ENCODE measurements around the gene ZNF516.

Gene ZNF516

GRCh38 chr18:76363436-76364120 lies 131.5 kb downstream of the ZNF516 start:
- Histone ChIP-seq H4K20me1 (ENCODE audit: insufficient read depth, low read length) (no peaks in the 10 kb centered on the region), H3F3A (ENCODE audit: insufficient read depth, low read length) (no peaks in the 10 kb centered on the region), H3K9me3 (ENCODE audit: low read length) (no peaks in the 10 kb centered on the region), H3K9me2 (ENCODE audit: low read depth, low read length) (no peaks in the 10 kb centered on the region), H2AFZ (ENCODE audit: low read length) (no peak overlapping the region), H3K36me3 (ENCODE audit: insufficient read depth, low read length) (no peaks in the 10 kb centered on the region), H3K27me3 (ENCODE audit: insufficient read depth, low read length) (no peaks in the 10 kb centered on the region), H3K4me2 (ENCODE audit: low read length) (no peak overlapping the region), H3K4me3 (ENCODE audit: low read depth, low read length, poor library complexity, severe bottlenecking) (no peak overlapping the region), H3K79me2 (ENCODE audit: insufficient read depth, low read length) (no peaks in the 10 kb centered on the region), H3K9ac (ENCODE audit: low read length) (no peak overlapping the region), H3K27ac (ENCODE audit: low read depth, low read length, poor library complexity, severe bottlenecking) (no peak overlapping the region), H3K4me1 (ENCODE audit: insufficient read depth, low read length, severe bottlenecking) (no peaks in the 10 kb centered on the region)
- TF ChIP-seq, protein P1, sequence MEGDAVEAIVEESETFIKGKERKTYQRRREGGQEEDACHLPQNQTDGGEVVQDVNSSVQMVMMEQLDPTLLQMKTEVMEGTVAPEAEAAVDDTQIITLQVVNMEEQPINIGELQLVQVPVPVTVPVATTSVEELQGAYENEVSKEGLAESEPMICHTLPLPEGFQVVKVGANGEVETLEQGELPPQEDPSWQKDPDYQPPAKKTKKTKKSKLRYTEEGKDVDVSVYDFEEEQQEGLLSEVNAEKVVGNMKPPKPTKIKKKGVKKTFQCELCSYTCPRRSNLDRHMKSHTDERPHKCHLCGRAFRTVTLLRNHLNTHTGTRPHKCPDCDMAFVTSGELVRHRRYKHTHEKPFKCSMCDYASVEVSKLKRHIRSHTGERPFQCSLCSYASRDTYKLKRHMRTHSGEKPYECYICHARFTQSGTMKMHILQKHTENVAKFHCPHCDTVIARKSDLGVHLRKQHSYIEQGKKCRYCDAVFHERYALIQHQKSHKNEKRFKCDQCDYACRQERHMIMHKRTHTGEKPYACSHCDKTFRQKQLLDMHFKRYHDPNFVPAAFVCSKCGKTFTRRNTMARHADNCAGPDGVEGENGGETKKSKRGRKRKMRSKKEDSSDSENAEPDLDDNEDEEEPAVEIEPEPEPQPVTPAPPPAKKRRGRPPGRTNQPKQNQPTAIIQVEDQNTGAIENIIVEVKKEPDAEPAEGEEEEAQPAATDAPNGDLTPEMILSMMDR (IDR thresholded peaks at IDR 0.05; ENCODE audit: low read length): no peak
- no peak for TF ChIP-seq EZH2 (IDR thresholded peaks at IDR 0.05; ENCODE audit: borderline replicate concordance, low read length)

- Histone ChIP-seq H3K4me3 (ENCODE audit: low read depth, low read length, poor library complexity, severe bottlenecking) (no peak overlapping the region), H3K4me1 (ENCODE audit: insufficient read depth, low read length, severe bottlenecking) (no peaks in the 10 kb centered on the region), H3K4me2 (ENCODE audit: low read length) (no peak overlapping the region), H3K36me3 (ENCODE audit: insufficient read depth, low read length) (no peaks in the 10 kb centered on the region), H3F3A (ENCODE audit: insufficient read depth, low read length) (no peaks in the 10 kb centered on the region), H3K9me3 (ENCODE audit: low read length) (no peaks in the 10 kb centered on the region), H3K27ac (ENCODE audit: low read depth, low read length, poor library complexity, severe bottlenecking) (no peak overlapping the region), H3K79me2 (ENCODE audit: insufficient read depth, low read length) (no peaks in the 10 kb centered on the region), H3K9ac (ENCODE audit: low read length) (no peak overlapping the region), H3K9me2 (ENCODE audit: low read depth, low read length) (no peaks in the 10 kb centered on the region), H4K20me1 (ENCODE audit: insufficient read depth, low read length) (no peaks in the 10 kb centered on the region), H2AFZ (ENCODE audit: low read length) (no peak overlapping the region), H3K27me3 (ENCODE audit: insufficient read depth, low read length) (no peaks in the 10 kb centered on the region)
- TF ChIP-seq, protein P1 (IDR thresholded peaks at IDR 0.05; ENCODE audit: low read length): no peak
- no peak for TF ChIP-seq EZH2 (IDR thresholded peaks at IDR 0.05; ENCODE audit: borderline replicate concordance, low read length)
Observed at GRCh38 chr18:76362676-76363075, 132.4 kb downstream of the ZNF516 start.

DNA sequence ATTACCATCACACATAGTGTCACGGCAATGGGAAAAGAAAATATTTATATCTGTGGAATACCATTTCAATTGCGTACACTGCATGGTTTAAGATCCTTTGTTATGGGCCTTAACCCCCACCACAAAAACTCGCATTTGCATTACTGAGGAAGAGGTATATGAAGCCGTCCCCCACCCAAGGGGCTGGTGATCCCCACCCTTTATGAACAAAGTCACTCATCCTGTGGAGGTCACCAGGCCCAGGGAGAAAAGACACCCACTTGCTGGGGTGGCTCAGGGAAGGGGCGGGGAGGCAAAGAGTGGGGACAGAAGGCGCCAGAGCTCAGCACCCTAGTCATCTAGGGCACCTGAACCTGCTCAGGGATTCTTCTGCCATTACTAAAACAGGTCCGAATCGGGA lies 133.8 kb downstream of the ZNF516 start:
- no peaks in the 10 kb centered on the region for H3F3A ChIP-seq (ENCODE audit: insufficient read depth, low read length)
- no peaks in the 10 kb centered on the region for H3K4me1 ChIP-seq (ENCODE audit: insufficient read depth, low read length, severe bottlenecking)
- H2AFZ ChIP-seq (ENCODE audit: low read length): no peak overlapping the region
- TF ChIP-seq EZH2 (IDR thresholded peaks at IDR 0.05; ENCODE audit: borderline replicate concordance, low read length): no peak
- TF ChIP-seq, protein P1 (IDR thresholded peaks at IDR 0.05; ENCODE audit: low read length): no peak
- H3K36me3 ChIP-seq (ENCODE audit: insufficient read depth, low read length): no peaks in the 10 kb centered on the region
- H4K20me1 ChIP-seq (ENCODE audit: insufficient read depth, low read length): no peaks in the 10 kb centered on the region
- no peaks in the 10 kb centered on the region for H3K27me3 ChIP-seq (ENCODE audit: insufficient read depth, low read length)
- no peak overlapping the region for H3K4me3 ChIP-seq (ENCODE audit: low read depth, low read length, poor library complexity, severe bottlenecking)
- no peaks in the 10 kb centered on the region for H3K9me2 ChIP-seq (ENCODE audit: low read depth, low read length)
- no peak overlapping the region for H3K4me2 ChIP-seq (ENCODE audit: low read length)
- no peaks in the 10 kb centered on the region for H3K79me2 ChIP-seq (ENCODE audit: insufficient read depth, low read length)
- H3K9me3 ChIP-seq (ENCODE audit: low read length): no peaks in the 10 kb centered on the region
- no peak overlapping the region for H3K27ac ChIP-seq (ENCODE audit: low read depth, low read length, poor library complexity, severe bottlenecking)
- no peak overlapping the region for H3K9ac ChIP-seq (ENCODE audit: low read length)

Data from OCI-LY1 (cell line).